GM12872 (cell line): ENCODE measurements around the gene CHMP4B.

Experiments used
- CTCF ChIP-seq: IDR thresholded peaks from 3 replicates; pipeline ENCODE4 v1.5.1; 2011; ENCODE audit warnings: low read depth, mild to moderate bottlenecking, low read length, moderate library complexity; ENCODE audit not compliant: insufficient read depth

Gene CHMP4B

GRCh38 chr20:33798444-33798843 is 12.7 kb upstream of the CHMP4B start:
- no peak for TF ChIP-seq CTCF

- TF ChIP-seq CTCF, result no peak
Observed at GRCh38 chr20:33803921-33804337, 7.2 kb upstream of the CHMP4B start.

- TF ChIP-seq CTCF, result no peak
Observed at GRCh38 chr20:33808388-33808787, 2.8 kb upstream of the CHMP4B start.

GRCh38 chr20:33810259-33810658 is 889 bp upstream of the CHMP4B start:
- TF ChIP-seq CTCF, result no peak

- no peak for TF ChIP-seq CTCF
Observed at GRCh38 chr20:33811776-33812151, 616 bp downstream of the CHMP4B start.

- TF ChIP-seq CTCF, result no peak
Observed at GRCh38 chr20:33812152-33812849, 1.2 kb downstream of the CHMP4B start.

- no peak for TF ChIP-seq CTCF
Observed at GRCh38 chr20:33812908-33813462, 1.8 kb downstream of the CHMP4B start.
